H9 (cell line): ENCODE data around the gene PCDHGA3. TPM values are rescaled to one million over a fixed set of nuclear protein-coding genes. Genes with fewer than 3 reads are reported as not detected.

Experiments
- DNase-seq: peaks from one replicate; pipeline ENCODE4 v3.0.0-alpha.2; 2017
- H2AFZ ChIP-seq: one replicate; pipeline ENCODE4 v1.6.1; 2013; ENCODE audit warnings: mild to moderate bottlenecking, low read length, control low read depth, moderate library complexity
- H2AK5ac ChIP-seq: 2 replicates; pipeline ENCODE4 v1.6.1; 2013; ENCODE audit warnings: low read length, control low read depth, mixed read lengths; ENCODE audit not compliant: insufficient read length
- H2BK120ac ChIP-seq: one replicate; pipeline ENCODE4 v1.6.1; 2013; ENCODE audit warnings: low read depth, mild to moderate bottlenecking, low read length, control low read depth, inconsistent platforms; ENCODE audit not compliant: poor library complexity, severe bottlenecking
- H2BK12ac ChIP-seq: 2 replicates; pipeline ENCODE4 v1.6.1; 2013; ENCODE audit warnings: low read length, control low read depth, mixed read lengths, low read depth; ENCODE audit not compliant: insufficient read length
- H2BK15ac ChIP-seq: 2 replicates; pipeline ENCODE4 v1.6.1; 2013; ENCODE audit warnings: low read depth, low read length, control low read depth
- H2BK20ac ChIP-seq: one replicate; pipeline ENCODE4 v1.6.1; 2013; ENCODE audit warnings: low read depth, mild to moderate bottlenecking, low read length, control low read depth, inconsistent platforms; ENCODE audit not compliant: poor library complexity, severe bottlenecking
- H2BK5ac ChIP-seq: 2 replicates; pipeline ENCODE4 v1.6.1; 2013; ENCODE audit warnings: low read length, control low read depth, mixed read lengths; ENCODE audit not compliant: insufficient read length
- H3K14ac ChIP-seq: 2 replicates; pipeline ENCODE4 v1.6.1; 2013; ENCODE audit warnings: low read length, control low read depth; ENCODE audit not compliant: insufficient read depth
- H3K18ac ChIP-seq: 2 replicates; pipeline ENCODE4 v1.6.1; 2013; ENCODE audit warnings: low read depth, mild to moderate bottlenecking, mixed read lengths, low read length, control low read depth; ENCODE audit not compliant: insufficient read length
- H3K23ac ChIP-seq: 2 replicates; pipeline ENCODE4 v1.6.1; 2013; ENCODE audit warnings: low read length, control low read depth, mixed read lengths, low read depth; ENCODE audit not compliant: insufficient read length
- H3K23me2 ChIP-seq: 2 replicates; pipeline ENCODE4 v1.6.1; 2013; ENCODE audit warnings: low read depth, mild to moderate bottlenecking, mixed read lengths, low read length, control low read depth; ENCODE audit not compliant: insufficient read length, poor library complexity, severe bottlenecking
- H3K27ac ChIP-seq: 2 replicates; pipeline ENCODE4 v1.5.1; 2013; ENCODE audit warnings: low read length, control low read depth, mixed read lengths, low read depth; ENCODE audit not compliant: insufficient read length
- H3K27me3 ChIP-seq: 2 replicates; pipeline ENCODE4 v1.6.1; 2013; ENCODE audit warnings: low read length, control low read depth, inconsistent platforms; ENCODE audit not compliant: insufficient read depth
- H3K4ac ChIP-seq: 2 replicates; pipeline ENCODE4 v1.6.1; 2013; ENCODE audit warnings: low read depth, mild to moderate bottlenecking, control low read depth, inconsistent platforms, low read length, moderate library complexity
- H3K4me1 ChIP-seq: 2 replicates; pipeline ENCODE4 v1.6.1; 2013; ENCODE audit warnings: low read length, control low read depth, inconsistent platforms; ENCODE audit not compliant: insufficient read depth
- H3K4me2 ChIP-seq: 2 replicates; pipeline ENCODE4 v1.6.1; 2013; ENCODE audit warnings: low read length, control low read depth, mixed read lengths; ENCODE audit not compliant: insufficient read length, insufficient read depth
- H3K56ac ChIP-seq: 2 replicates; pipeline ENCODE4 v1.6.1; 2013; ENCODE audit warnings: low read depth, mild to moderate bottlenecking, mixed read lengths, low read length, control low read depth; ENCODE audit not compliant: insufficient read length
- H3K79me1 ChIP-seq: 2 replicates; pipeline ENCODE4 v1.6.1; 2013; ENCODE audit warnings: low read depth, mild to moderate bottlenecking, moderate library complexity, low read length, control low read depth, inconsistent platforms; ENCODE audit not compliant: insufficient read depth, poor library complexity, severe bottlenecking
- H3K79me2 ChIP-seq: 2 replicates; pipeline ENCODE4 v1.6.1; 2013; ENCODE audit warnings: low read length, control low read depth, inconsistent platforms; ENCODE audit not compliant: insufficient read depth
- H3K9ac ChIP-seq: 2 replicates; pipeline ENCODE4 v1.6.1; 2013; ENCODE audit warnings: low read length, control low read depth, mixed read lengths; ENCODE audit not compliant: insufficient read length; ENCODE audit errors: extremely low read depth
- H3K9me3 ChIP-seq: one replicate; pipeline ENCODE4 v1.6.1; 2013; ENCODE audit warnings: low read depth, low read length, inconsistent platforms; ENCODE audit not compliant: control insufficient read depth
- H3T11ph ChIP-seq: one replicate; pipeline ENCODE4 v1.6.1; 2013; ENCODE audit warnings: mild to moderate bottlenecking, low read length, control low read depth, inconsistent platforms
- H4K20me1 ChIP-seq: one replicate; pipeline ENCODE4 v1.6.1; 2013; ENCODE audit not compliant: control insufficient read depth, insufficient read length, insufficient read depth
- H4K5ac ChIP-seq: 2 replicates; pipeline ENCODE4 v1.6.1; 2013; ENCODE audit warnings: low read depth, mild to moderate bottlenecking, mixed read lengths, low read length, control low read depth; ENCODE audit not compliant: insufficient read length
- H4K8ac ChIP-seq: replicated peaks from 2 replicates; pipeline ENCODE4 v1.6.1; 2013; ENCODE audit warnings: low read length, control low read depth, mixed read lengths, low read depth; ENCODE audit not compliant: insufficient read length
- H4K91ac ChIP-seq: 2 replicates; pipeline ENCODE4 v1.6.1; 2013; ENCODE audit warnings: low read depth, mild to moderate bottlenecking, moderate library complexity, mixed read lengths, low read length, control low read depth; ENCODE audit not compliant: insufficient read length
- H3K27ac Mint-ChIP-seq, 3 experiments: 2 replicates in 2 of 3; 3 replicates in 1 of 3; pipeline ENCODE4 v1.8.0; 2020 to 2021; ENCODE audit warnings: mixed read lengths in 3 of 3, mild to moderate bottlenecking in 1 of 3, moderate library complexity in 1 of 3
- H3K27me3 Mint-ChIP-seq: 2 replicates; pipeline ENCODE4 v1.8.0; 2021; ENCODE audit warnings: low read depth, mild to moderate bottlenecking, moderate library complexity, mixed read lengths
- H3K36me3 Mint-ChIP-seq, 3 experiments: 2 replicates in 2 of 3; 3 replicates in 1 of 3; pipeline ENCODE4 v1.8.0; 2020 to 2021; ENCODE audit warnings: low read depth in 3 of 3, mixed read lengths in 3 of 3; ENCODE audit not compliant: insufficient read depth in 1 of 3
- H3K4me1 Mint-ChIP-seq, 2 experiments: 2 replicates each; pipeline ENCODE4 v1.8.0; 2020; ENCODE audit warnings: mixed read lengths in 2 of 2
- H3K4me3 Mint-ChIP-seq, 2 experiments: 2 replicates in 1 of 2; 3 replicates in 1 of 2; pipeline ENCODE4 v1.8.0; 2020 to 2021; ENCODE audit warnings: mild to moderate bottlenecking in 2 of 2, mixed read lengths in 2 of 2, moderate library complexity in 1 of 2
- H3K9me3 Mint-ChIP-seq, 2 experiments: 2 replicates in 1 of 2; 3 replicates in 1 of 2; pipeline ENCODE4 v1.8.0; 2020; ENCODE audit warnings: mild to moderate bottlenecking in 2 of 2, mixed read lengths in 2 of 2, moderate library complexity in 1 of 2
- WGBS: extraction: QIAGEN DNeasy Blood & Tissue Kit; methylation state at CpG from one replicate; pipeline ENCODE4 v1.1.7; 2013; ENCODE audit warnings: missing lambda C conversion rate, low lambda C conversion rate, mixed read lengths; ENCODE audit not compliant: insufficient read length; ENCODE audit errors: extremely low coverage; 5-methylcytosine and 5-hydroxymethylcytosine counted together
- total RNA-seq: library from RNA; stranded (reverse); gene quantifications from 2 replicates; pipeline ENCODE4 v1.2.1, GENCODE V29; 2021
- TF ChIP-seq, protein P1 (sequence below): fragments of 200-600 bp; sonication (generic); conservative IDR thresholded peaks from 3 replicates; pipeline ENCODE4 v1.8.0; 2021; ENCODE audit warnings: antibody characterized with exemption, mild to moderate bottlenecking

Gene PCDHGA3
- total RNA-seq, 1 experiment from 2014 or later = 0.94 TPM

DNA sequence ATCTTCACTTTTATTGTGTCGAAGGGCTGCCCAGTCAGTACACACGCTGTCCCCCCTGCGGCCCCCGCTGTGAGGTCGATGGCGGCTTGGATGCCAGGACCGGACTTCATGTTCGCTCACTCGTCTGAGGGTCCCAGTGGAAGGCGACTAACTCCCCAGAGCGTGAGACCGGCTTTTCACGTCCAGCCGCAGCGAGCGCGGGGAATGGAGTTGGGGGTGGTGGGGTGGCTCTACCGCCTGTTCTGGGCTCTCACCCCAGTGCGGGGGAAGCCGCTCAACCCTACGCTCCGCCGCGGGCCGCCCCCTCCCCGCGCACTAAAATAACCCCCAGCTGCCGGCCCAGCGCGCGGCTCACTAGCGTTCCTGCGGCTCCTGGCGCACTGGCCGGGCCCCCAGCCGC lies 39.9 kb upstream of the PCDHGA3 start, which contains the start of gene SLC25A2:
Gene SLC25A2, minus strand, starts transcription at position 294 of the 400 bp plus-strand sequence. Its CDS starts 184 bp downstream, at position 110.
- no peak within 1 kb of the TSS for H2BK120ac ChIP-seq
- H3K27ac ChIP-seq = no peak within 1 kb of the TSS
- no peak for DNase-seq
- H4K20me1 ChIP-seq = no peaks in the 10 kb centered on the region
- H4K91ac ChIP-seq = no peak within 1 kb of the TSS
- H3K27me3 ChIP-seq = no peaks in the 10 kb centered on the region
- H4K5ac ChIP-seq = no peak within 1 kb of the TSS
- H3K23me2 ChIP-seq = no peaks in the 10 kb centered on the region
- Mint-ChIP-seq H3K4me3 (no peak within 1 kb of the TSS), H3K27ac (peak within 1 kb of the TSS in 1 of 3 experiments; percentile 52; a peak in 1 of 7 replicates), H3K9me3 (peaks cover 14 to 50% of the 10 kb centered on the region in 2 experiments; a peak in 4 of 5 replicates), H3K36me3 (peaks cover 0 to 2% (median 0%) of the 10 kb centered on the region in 3 experiments; a peak in 3 of 7 replicates), H3K4me1 (no peaks in the 10 kb centered on the region), H3K27me3 (no peaks in the 10 kb centered on the region)
- H4K8ac ChIP-seq = no peak within 1 kb of the TSS
- H3K4ac ChIP-seq = no peak within 1 kb of the TSS
- no peak within 1 kb of the TSS for H2BK20ac ChIP-seq
- H3K23ac ChIP-seq = no peak within 1 kb of the TSS
- WGBS = no CpG with 5 or more reads among the region's 36 CpGs
- no peak within 1 kb of the TSS for H2BK5ac ChIP-seq
- no peak within 1 kb of the TSS for H2BK15ac ChIP-seq
- no peak within 1 kb of the TSS for H3K56ac ChIP-seq
- H3K9ac ChIP-seq = no peak within 1 kb of the TSS
- H2BK12ac ChIP-seq = no peak within 1 kb of the TSS
- H2AK5ac ChIP-seq = no peak within 1 kb of the TSS
- H3T11ph ChIP-seq = no peak within 1 kb of the TSS
- H3K4me2 ChIP-seq = no peak within 1 kb of the TSS
- H3K14ac ChIP-seq = no peak within 1 kb of the TSS
- TF ChIP-seq, protein P1, sequence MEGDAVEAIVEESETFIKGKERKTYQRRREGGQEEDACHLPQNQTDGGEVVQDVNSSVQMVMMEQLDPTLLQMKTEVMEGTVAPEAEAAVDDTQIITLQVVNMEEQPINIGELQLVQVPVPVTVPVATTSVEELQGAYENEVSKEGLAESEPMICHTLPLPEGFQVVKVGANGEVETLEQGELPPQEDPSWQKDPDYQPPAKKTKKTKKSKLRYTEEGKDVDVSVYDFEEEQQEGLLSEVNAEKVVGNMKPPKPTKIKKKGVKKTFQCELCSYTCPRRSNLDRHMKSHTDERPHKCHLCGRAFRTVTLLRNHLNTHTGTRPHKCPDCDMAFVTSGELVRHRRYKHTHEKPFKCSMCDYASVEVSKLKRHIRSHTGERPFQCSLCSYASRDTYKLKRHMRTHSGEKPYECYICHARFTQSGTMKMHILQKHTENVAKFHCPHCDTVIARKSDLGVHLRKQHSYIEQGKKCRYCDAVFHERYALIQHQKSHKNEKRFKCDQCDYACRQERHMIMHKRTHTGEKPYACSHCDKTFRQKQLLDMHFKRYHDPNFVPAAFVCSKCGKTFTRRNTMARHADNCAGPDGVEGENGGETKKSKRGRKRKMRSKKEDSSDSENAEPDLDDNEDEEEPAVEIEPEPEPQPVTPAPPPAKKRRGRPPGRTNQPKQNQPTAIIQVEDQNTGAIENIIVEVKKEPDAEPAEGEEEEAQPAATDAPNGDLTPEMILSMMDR = no peak
- H2AFZ ChIP-seq = no peak within 1 kb of the TSS
- no peak within 1 kb of the TSS for H3K18ac ChIP-seq
- H3K79me1 ChIP-seq = no peaks in the 10 kb centered on the region
- no peaks in the 10 kb centered on the region; the same call in 1 of the 2 replicates for H3K79me2 ChIP-seq
- no peaks in the 10 kb centered on the region for H3K4me1 ChIP-seq
- no peaks in the 10 kb centered on the region for H3K9me3 ChIP-seq
